GM21360 (cell line): ENCODE measurements around the gene MAPK8IP2.
"Not testable (repeated sequence)": the region's sequence is repeated elsewhere in the genome, so short reads cannot be mapped to it uniquely, and the experiment has no call there.

Source experiments
- ATAC-seq: cut with Tn5 transposase; IDR thresholded peaks from one replicate; pipeline ENCODE4 v1.9.1; 2021; ENCODE audit warnings: mild to moderate bottlenecking, moderate library complexity; ENCODE audit not compliant: unreplicated experiment

Gene MAPK8IP2

GRCh38 chr22:50597097-50597496 lies 3.5 kb upstream of the MAPK8IP2 start:
- ATAC-seq = no peak

DNA sequence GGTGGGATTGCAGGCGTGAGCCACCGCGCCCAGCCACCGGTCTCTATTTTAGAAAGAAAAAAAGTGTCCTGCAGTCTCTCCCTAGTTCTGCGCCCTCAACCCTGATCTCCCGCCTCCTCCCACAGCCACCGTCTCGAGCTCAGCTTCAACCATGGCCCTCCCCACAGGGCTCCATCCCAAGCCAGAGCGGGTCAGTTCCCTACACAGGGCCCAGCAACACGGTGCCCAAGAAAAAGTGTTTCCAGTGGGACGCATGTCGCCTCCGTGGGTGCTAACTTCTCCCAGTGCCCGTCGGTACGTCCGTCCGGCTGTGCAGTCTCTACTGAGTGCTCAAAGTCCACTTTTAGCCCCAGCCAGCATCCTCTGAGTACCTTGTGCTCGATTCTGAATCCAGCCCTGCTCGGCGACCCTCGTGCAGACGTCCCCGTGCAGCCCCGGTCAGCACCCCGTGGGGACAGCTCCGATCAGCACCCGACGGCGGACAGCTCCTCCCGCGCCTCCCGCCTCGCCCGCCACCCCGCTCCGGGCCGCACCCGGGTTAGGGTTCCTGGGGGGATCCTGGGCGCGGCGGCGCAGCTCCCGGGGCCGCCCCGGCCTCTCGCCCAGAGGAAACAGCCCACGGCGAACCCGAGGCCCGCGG lies 657 bp upstream of the MAPK8IP2 start:
- no peak for ATAC-seq

DNA sequence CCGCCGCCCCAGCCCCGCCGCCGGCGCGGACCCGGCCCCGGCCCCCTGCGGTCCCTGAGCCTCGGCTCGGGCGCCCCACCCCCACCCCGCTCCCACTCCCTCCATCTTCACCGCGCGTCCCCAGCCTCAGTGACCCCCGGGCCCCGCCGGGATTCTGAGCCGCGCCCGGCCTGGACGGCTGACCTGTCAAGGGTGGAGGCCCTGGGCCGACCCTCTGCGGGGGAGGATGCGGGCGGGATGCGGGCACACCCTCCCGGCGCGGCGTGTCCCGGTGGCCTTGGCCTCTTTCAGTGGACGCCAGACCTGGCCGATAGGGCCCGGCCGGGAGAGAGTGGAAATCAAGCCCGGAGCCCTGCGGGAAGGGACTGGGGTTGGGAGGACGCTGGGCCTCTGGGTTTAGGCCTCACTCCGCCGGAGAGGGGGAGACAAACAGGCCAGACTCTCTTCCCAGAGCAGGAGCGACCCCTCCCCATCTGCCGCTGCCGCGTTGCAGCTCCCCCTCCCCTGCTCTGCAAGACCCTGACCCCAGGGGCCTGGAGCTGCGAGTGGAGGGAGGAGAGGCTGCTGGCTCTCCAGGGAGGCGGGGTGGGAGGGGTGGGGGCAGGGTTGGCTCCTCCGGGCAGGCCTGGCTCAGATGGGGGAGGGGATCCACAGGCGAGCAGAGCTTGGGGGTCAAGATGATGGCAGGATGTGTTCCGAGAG lies 525 bp downstream of the MAPK8IP2 start:
- ATAC-seq = no peak

DNA sequence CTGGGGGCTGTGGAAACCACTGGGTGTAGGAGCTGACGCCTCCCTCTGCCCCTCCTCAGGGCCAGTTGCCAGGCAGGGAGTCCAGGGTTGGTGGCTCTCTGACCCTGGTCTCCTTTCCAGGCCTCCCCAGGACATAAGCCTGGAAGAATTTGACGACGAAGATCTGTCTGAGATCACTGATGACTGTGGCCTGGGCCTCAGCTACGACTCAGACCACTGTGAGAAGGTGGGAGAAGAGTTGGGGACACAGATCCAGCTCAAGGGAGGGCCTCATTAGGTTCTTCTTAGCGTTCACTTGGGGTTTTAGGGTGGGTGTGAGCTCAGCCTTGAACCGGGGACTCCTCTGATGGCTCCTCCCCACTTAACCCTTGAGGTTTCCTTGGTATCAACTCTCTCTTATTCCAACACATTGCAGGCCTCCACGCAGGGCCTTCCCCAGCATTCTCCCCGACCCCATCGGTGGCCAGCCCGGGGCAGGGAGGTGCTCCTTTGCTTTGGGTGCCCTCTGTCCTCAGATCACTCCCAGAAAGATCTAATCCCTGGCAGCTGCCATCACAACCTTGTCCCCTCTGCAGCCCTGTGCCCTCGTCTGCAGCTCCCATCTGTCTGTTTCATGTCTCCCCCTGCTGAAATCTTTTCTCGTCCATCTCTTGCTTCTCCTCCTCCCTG lies 1.2 kb downstream of the MAPK8IP2 start:
- ATAC-seq = no peak

DNA sequence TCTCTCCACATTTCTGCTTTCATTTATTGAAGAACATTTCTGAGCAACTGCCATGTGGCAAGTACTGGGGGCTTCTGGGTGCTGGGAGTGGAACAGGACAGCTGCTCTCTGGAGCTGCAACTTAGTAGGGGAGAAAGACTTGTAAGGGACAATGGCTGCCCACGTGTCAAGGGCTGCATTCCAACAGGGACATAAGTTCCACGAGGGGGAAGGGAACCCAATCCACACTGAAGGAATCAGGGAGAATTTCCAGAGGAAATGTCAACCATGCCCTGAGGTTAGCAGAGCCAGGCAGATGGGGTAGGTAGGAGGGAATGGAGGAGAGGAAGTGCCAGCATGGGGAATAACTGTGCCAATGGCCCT lies 1.7 kb downstream of the MAPK8IP2 start:
- ATAC-seq = no peak

DNA sequence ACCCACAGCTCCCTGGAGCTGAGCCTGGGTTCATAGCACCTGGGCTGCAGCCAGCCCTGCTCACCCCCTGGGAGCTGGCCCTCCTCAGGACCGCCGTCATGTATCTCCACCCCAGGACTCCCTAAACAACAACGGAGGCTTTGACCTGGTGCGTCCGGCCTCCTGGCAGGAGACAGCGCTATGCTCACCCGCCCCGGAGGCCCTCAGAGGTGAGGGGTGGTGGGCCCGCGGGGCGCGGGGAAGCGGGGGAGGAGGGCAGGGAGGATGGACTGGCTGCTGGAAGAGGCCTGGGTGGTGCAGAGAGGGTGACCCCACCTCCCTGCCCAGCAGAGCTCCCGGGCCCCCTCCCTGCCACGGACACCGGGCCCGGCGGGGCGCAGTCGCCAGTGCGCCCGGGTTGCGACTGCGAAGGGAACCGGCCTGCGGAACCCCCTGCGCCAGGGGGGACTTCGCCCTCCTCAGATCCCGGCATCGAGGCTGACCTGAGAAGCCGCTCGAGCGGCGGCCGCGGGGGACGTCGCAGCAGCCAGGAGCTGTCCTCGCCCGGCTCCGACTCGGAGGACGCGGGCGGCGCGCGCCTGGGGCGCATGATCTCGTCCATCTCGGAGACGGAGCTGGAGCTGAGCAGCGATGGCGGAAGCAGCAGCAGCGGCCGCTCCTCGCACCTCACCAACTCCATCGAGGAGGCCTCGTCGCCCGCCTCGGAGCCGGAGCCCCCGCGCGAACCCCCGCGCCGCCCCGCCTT lies 3.1 kb downstream of the MAPK8IP2 start:
- ATAC-seq = no peak

- ATAC-seq = no peak
These were observed 3.8 kb downstream of the MAPK8IP2 start for GRCh38 chr22:50604256-50605001.

GRCh38 chr22:50605002-50605612 lies 4.5 kb downstream of the MAPK8IP2 start:
- no peak for ATAC-seq

GRCh38 chr22:50605613-50606074 lies 5.1 kb downstream of the MAPK8IP2 start:
- ATAC-seq = no peak

- no peak for ATAC-seq
These were observed 5.8 kb downstream of the MAPK8IP2 start for GRCh38 chr22:50606165-50606945.

DNA sequence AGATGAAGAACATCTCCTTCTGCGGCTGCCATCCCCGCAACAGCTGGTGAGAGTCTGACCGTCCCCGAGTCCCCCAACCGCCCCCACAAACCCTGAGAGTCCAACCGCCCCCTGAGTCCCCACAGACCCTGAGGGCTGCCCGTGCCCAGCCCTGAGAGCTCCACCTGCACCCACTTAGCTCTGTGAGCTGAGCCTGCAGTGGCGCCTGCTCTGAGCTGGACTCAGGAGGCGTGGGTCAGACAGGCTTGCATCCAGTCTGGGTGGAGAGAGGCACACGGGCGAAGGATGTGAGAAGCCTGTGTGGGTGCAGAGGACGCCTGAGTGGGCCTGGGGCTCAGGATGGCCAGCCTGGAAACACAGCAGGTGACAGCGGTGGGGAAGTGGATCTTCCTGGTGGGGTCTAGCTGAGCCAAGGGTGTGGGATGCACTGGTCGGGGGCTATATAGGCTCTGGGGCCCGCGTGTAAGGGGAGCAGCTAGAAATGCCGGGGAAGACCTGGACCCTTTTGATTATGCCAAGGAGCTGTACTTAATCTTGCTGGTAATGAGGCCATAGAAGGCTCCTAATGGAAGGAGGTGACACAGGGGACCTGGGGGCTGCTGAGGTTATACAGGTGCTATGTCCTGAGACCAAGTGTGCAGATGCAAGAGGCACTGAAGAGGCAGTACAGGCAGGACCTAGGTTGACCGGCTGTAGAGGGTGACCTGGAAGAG lies 6.5 kb downstream of the MAPK8IP2 start:
- no peak for ATAC-seq

DNA sequence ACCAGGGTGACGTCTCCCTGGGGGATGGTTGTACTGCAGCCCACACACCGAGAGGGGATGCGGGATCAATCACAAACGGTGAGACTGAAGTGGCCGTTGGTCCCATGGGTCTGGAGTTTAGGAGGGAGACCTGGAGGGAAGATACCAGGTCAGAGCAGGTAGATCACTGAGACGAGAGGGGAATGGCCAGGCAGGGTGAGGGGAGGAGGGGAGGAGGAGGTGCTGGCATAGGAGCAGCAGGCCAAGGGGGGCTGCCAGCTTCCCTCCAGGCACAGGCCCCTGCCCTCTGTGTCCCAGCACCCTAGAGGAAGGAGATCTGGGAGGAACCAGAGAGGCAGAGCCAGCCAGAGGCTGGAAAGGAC lies 7.0 kb downstream of the MAPK8IP2 start:
- ATAC-seq = no peak

- ATAC-seq = not testable (repeated sequence)
These were observed 7.7 kb downstream of the MAPK8IP2 start for GRCh38 chr22:50608058-50608840.

DNA sequence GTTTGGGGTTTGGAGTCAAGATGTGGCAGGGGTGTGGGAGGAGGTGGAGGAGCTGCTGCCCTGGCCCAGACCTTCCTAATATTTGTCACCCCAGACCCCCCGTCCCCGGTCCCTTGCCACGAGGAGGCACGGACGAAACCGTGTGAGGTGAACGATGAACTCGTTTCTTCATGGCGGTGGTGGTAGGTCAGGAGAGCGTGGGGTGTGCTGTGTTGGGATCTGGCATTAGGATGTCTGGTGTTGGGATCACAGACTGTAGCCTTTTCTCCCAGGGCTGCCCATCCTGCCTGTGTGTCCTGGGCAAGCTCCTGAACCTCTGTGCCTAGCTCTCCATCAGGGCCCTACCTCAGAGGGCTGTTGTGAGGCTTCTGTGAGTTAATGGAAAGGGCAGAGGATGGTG lies 8.4 kb downstream of the MAPK8IP2 start:
- no peak for ATAC-seq

DNA sequence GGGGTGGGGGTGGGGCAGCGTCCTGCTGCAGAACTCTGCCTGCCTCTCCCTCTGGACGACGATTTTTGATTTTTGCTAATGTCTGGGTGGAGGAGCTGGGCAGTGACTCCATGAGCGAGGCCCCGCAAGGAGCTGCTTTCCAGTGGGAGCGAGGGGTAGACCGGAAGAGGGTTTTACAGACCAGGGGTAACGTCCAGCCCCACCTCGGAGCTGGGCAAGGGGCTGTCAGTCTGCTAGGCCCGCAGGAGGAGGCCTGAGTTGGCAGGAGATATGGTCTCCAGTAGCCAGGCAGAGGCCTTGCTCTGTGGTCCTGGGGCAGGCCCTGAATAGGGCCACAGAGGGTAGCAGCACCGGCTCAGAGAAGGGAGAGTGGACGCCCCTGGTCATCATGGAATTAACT lies 9.0 kb downstream of the MAPK8IP2 start:
- ATAC-seq = no peak

GRCh38 chr22:50610041-50610451 lies 9.5 kb downstream of the MAPK8IP2 start:
- ATAC-seq = no peak

DNA sequence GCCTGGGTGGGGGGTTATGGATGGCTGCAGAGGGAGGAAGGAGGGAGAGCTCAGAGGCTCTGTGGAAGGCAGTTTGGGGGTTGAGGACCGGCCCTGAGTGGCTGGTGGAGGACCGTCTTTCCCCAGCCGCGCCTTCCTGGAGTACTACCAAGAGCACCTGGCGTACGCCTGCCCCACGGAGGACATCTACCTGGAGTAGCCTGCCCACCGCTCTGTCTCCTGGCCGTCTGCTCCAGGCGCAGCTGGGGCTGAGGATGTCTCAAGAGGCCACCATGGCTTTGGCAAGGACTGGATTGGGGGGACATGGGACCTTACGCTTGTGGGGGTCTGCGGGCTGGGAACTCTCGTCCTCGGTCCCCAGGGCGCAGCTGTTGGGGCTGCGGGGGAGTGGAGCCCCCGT lies 10.0 kb downstream of the MAPK8IP2 start:
- ATAC-seq = no peak

- ATAC-seq = no peak
These were observed 10.9 kb downstream of the MAPK8IP2 start for GRCh38 chr22:50611341-50612060.
